NCI-H1436 treated with DMSO at 0.1 percent for 48 hours (cell line): Measurements from ENCODE around the gene ACER2.
A peak's percentile ranks its signal among the peaks of the same experiment; 100 is the strongest.

Experiments used
- DNase-seq: peaks from one replicate; lab custom pipeline; 2025; lab: John Stamatoyannopoulos, UW

ACER2 gene

DNA sequence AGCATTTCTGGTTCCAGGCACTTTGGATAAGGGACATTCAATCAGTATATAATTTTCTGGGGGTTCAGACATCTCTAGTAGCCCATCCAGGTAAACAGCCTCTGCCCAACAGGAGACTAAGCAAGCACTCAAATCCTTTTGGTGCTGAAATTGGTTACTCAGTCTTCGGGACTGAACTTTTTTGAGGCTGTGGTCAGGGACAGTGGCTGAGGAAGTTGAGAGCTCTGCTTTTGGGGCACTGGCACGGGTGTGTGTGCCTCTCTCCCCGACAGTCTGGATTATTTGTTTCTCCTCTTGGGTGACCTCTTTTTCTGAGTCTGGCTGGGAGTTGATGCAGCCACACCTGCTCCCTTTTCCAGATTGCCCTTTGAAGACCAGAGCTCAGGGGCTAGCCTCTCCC lies 47.6 kb downstream of the ACER2 start:
- no peak for DNase-seq

DNA sequence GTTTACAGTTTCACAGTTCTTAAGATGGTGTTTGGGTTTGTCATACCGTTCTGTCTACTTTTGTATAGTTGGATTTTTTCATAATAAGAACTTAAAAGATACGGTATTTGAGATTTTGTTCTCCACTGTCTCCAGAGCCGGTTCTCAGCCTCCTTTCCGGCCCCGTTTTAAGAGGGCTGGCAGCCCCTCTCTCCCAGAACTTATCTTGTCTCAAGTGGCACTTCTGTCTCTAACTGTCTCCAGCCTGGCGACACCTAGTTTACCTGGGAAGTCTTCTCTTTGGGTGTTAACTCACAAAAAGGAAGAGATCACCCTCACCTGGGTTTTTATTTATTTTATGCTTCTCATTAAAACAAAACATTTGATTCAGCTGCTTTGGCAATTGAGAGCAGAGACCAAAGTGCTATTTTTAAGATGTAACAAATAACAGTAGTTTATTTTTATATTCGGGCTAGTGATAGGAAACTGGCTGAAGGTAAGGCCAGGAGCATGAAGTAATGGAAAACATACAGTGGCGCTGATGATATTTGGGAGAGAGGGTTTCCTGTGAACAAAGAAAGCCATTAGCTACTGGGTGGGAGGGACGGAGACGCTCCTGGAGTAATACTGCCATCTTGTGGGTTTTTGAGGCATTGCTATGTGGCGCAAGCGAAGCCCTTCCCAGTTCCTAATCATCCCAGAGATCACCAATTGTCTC lies 48.3 kb downstream of the ACER2 start:
- DNase-seq: peak; percentile 9

DNA sequence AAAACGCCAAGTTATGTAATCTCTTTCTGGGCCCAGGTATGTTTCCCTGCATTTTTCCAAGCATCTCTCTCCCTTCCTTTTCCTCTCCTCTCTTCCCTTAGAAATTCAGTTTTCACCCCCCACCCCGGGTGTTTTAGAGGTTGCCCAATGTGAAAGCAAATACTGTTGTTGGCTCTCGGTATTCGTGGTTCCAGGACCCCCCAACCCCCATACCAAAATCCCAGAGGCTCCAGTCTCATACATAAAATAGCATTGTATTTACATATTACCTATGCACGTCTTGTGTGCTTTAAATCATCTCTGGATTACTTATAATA lies 48.8 kb downstream of the ACER2 start:
- DNase-seq: no peak

DNA sequence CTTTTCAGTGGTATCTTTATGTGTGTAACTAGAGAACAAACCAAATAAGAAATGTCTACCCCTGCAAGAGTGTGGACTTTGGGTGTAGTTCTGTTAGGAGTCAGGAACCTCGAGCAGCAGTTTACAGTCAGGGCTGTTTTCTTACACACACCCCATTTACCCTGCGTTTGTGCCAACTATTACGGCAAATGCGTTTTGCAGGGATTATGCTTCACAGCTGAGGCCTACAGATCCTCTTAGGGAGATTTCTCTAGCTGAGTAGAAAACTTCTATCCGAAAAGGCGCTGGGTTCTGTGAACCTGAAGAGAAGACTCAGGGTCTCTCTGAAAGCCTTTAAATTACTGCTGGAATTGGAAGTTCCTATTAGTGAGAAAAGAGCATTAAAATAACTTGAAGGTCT lies 51.4 kb downstream of the ACER2 start:
- DNase-seq: no peak

DNA sequence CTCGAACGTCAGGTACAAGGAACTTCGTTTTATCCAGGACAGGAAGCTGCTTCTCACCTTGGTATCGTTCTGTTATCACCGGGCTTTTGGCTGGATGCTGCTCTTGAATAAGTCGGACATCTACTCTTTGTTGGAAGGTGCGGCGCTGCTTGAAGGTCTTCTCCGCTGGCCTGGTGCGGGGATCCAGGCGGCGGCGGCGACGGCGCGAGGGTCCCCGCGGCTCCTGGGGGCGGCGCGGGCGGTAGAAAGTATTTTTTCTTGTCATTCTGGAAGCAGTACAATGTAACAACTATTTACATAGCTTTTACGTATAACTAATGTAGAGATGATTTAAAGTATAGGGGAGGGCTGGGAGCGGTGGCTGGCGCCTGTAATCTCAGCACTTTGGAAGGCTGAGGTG lies 52.3 kb downstream of the ACER2 start:
- no peak for DNase-seq

DNA sequence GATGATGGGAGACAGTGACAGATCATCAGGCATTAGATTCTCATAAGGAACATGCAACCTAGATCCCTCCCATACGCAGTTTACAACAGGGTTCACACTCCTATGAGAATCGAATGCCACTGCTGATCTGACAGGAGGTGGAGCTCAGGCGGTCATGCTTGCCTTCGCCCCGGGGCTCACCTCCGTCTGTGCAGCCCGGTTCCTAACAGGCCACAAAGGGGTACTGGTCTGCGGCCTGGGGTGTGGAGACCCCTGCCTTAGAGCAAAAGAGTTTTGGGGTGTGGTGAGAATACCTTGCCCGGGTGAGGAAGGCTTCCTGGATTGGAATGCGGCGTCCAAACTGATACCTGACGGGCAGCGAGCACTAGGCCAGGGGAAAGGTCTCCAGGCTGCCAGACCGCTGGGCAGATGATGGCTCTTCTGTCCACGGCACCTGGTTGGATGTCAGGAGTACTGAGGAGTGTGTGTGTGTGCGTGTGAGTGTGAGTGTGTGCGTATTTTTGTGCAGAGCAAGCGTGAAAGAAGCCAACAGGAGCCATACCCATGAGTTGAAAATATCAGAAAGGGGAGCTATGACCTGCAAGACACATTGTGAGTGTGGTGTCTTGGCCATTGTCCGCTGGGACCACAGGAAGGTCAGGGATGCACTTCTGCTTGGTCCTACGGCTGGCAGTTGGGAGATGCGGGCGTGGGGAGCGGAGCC lies 55.4 kb downstream of the ACER2 start:
- no peak for DNase-seq

DNA sequence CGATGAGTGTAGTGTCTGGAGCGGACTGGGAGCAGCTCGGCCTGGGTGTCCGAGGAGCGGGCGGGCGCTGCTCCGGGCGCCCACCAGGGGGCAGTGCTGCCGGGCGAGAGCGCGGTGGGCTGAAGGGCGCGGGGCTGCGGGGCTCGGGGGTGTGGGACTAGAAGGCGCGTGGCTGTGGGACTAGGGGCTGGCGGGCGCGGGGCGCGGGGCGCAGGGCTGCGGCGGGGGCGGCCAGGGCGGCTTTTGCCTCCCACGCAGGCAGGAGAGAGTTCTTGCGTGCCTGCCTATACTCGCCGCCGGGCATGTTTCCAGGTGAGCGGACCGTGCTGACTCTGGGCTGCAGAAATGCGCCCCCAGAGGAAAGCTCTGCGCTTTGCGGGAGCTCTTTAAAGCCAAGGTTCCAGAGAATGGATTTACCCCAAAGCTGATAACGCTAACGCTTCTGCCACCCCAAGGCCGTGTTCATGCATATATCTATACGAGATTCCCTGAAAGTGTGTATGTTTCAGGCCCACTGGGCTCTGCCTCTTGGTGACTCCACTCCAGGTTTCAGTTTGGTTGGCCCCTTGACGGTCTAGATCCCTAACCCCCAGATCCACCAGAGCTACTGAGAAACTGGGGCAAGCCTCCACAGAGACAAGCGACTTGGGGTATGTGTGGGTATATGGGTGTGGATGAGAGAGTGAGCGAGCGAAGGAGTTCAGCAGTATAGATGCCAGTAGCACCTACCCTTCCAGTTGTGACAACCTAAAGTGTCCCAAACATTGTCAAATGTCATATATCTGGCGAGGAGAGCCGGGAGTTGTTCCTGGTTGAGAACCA lies 56.2 kb downstream of the ACER2 start:
- DNase-seq: no peak

DNA sequence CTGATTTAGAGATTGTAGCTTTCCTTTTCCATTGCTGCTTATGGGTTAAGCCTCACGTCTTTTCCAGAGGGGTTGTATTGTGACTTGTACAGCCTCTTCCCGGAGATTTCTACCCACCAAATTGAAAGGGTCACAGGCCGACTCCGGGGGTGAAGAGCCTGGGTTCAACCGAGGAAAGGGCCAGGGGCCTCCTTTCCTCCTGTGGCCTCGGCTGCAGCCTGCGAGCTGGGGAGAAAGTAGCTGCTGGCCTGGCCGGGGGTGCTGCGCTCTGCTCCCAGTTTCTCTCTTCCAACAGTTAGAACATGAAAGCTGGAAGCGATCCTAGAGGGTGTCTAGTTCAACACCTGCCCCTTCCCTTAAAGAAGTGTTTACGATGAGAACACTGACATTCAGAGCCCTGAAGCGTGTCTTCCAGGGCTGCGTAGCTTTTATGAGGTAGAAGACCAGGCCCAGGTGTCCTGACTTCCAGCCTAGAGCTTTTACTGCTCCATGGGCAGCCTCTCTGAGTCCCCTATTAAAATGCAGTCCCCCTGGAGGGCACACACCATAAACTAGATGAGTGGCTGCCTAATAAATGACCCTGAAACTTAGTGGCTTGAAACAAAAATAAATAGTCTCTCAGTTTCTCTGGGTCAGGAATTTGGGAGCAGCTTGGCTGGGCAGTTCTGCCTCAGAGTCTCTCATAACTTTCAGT lies 56.9 kb downstream of the ACER2 start:
- DNase-seq: no peak

DNA sequence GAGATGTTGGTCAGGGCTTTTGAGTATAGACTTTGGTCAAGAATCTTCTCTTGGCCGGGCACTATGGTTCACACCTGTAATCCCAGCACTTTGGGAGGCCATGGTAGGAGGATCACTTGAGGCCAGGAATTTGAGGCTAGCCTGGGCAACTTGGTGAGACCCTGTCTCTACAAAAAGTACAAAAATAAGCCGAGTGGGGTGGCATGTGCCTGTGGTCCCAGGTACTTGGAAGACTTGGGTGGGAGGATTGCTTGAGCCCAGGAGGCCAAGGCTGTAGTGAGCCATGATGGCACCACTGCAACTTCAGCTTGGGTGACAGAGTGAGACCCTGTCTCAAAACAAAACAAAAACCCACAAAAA lies 57.5 kb downstream of the ACER2 start:
- DNase-seq: no peak

DNA sequence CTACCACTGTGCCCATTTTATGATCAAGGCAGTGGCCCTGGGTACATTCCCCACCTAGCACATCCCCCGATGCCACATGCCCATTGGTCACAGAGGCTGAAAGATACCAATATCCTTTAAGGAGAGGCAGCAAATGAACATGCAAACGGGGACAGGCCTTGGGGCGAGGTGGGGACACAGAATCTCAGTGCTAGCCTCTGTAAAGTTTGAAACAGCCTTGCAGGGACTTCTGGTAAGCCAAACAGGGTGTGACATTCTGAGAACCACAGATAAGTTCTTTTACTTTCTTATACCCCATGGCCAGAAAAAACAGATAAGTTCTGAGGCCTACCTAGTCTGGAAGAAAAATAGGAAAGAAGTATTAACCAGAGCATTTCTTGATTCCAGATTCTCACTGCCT lies 60.5 kb downstream of the ACER2 start:
- DNase-seq: no peak

DNA sequence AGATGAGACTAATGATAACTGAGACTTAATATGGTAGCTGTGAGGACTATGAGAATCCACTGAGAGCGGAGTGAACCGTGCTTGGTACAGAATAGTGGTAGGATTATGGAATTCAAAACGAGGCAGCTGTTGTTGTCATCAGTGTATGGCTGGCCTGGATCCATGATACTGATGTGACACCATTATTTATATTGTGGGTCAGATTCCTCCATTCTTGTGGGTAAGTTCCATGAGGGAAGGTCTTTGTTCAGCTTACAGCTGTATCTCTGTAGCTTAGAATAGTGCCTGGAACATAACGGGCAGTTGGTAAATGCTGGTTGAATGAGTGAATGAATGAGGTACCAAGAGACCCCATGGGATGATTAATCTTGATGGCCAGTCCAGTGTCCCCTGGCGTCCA lies 61.8 kb downstream of the ACER2 start:
- no peak for DNase-seq

DNA sequence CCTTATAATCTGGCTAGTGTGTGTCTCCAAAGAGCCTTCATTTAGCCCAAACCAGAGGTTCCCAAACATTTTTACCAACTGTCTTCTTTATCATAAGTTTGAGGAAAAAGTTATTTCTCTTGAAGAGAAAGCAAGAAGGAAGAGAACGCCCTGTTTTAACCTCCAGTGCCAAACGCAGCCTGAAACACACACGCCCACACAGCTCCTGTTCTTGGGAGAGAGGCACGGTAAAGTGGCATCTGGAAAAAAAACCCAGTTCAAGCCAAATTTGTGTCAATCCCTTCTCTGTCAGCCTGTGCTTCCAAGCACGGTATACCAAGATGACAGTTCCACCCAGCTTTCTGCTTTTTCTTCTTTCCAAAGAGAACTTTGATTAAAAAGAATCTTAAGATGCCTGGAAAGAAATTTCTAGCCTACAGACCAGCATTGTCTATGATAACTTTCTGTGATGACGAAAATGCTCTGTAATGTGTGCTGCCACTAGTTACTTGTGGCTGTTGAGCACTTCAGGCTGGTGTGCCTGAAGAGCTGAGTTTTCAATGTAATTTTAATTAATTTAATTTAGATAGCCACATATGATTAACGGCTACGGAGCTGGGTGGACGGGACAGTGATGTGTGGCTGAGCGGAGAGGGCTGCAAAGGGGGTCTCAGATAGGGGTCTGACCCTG lies 62.3 kb downstream of the ACER2 start:
- no peak for DNase-seq

DNA sequence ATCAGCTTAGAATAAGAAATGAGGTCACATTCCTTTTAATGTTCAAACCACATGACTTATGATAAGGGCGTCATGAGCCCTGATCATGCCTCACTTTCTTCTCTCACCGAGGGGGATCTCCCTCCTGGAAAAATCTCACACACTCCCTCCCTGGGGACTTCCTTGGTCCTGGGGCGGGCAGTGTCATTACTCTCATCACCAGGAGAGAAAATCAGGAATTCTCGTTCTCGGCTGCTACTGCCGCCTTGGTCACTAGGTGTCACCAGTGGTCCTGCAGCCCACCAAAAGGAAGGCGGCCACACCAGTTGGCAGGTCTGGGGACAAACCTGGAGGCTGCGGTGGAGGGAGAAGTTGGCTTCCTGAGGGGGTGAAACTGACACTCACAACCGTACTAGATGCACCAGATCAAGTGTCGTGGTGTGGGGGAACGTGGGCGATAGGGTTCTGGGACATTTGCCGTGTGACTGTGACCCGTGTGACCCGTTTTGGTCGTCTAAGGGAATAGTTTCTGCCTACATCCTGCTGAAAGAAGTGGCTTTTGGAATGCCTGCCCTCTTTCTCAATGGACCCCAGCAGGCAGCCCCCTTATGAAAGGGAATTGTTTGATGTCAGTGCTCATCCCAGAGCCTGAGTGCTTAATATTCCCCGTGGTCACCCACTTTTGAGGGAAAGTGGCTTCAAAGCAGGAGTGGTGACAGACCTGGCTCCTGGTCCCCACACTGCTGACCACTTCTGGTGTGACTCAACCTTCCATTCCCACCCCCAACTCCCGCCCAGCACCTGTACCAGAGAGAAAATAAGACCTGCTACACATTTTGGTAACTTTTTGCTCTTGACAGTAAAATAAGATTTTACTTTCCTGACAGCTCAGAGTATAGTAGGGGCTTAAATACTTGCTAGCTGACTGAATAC lies 63.2 kb downstream of the ACER2 start:
- no peak for DNase-seq

DNA sequence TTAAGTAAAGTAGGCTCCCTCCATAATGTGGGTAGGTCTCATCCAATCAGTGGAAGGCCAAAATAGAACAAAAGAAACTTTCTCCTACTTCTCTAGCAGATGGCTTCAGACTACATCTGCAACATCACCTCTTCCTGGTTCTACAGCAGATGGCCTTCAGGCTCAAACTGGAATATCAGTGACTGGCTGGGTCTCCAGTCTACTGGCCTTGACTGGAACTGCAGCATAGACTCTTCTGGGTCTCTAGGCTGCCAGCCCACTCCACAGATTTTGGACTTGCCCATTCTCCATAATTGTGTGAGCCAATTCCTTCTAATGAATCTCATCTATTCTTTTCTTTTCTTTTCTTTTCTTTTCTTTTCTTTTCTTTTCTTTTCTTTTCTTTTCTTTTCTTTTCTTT lies 64.8 kb downstream of the ACER2 start:
- DNase-seq: no peak

DNA sequence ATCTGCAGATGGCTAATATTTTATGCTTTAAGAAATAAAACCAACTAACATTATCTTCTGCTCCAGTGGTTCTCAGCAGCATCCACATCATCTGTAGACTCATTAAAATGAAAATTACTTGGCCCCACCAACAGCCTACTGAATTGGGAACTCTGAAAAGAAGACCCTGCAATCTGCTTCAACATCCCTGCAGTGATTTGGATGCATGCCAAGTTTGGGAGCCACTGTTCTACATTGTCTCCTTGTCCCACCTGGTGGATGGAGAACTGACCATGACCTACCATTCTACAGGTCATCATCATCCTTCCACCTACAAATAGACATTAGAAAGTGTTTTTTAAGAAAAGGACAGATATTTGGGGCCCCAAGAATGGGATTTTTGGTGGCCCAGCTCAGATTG lies 71.1 kb downstream of the ACER2 start:
- no peak for DNase-seq

DNA sequence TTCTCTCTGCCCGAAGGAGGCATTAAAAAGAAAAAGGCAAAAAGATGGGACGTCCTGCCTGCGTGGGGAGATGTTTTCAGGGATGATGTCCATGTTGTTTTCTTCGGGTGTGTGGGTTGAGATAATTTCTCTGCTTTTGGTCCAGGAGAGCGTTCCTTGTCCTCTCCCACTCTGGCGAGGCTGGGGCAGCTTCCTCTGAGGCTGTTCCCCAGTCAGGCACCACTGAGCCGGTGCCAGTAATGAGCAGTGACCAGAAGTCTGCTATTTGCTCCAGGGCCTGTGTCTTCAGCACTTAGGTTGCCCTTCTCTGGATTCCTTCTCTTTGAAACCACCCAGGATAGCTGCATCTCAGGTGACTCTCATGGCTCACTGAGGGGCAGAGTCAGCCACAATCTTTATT lies 71.5 kb downstream of the ACER2 start:
- no peak for DNase-seq

DNA sequence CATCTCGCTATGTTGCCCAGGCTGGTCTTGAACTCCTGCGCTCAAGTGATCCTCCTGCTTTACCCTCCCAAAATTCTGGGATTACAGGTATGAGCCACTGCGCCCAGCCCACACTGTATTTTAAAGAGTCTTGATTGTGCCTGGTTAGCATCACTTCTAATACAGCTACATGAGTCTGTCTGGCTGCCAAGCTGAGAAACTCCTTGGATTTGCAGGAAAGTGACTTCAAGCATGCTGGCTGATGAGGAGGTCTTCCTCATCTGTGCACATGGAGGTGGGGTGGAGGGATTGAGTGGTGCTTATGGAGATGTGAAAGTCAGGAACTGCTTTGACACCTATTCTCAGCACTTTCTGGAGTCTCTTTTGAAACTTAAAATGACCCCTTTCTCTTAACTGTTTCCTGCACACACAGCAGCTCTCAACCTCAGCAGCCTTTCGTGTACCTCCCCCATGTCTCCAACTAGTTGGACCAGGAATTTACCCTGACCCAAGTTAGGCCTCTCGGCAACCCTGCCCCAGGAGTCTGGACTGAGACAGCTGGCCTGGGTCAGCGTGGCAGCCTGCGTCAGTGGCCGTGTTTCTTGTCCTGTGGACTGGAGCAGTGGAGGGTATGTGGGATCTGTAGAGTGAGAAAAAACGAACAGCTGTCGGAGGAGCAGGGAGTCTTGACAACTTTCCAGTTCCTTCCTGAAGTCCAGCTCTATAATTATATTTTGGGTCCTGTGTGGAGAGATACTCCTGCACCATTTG lies 72.5 kb downstream of the ACER2 start:
- no peak for DNase-seq

DNA sequence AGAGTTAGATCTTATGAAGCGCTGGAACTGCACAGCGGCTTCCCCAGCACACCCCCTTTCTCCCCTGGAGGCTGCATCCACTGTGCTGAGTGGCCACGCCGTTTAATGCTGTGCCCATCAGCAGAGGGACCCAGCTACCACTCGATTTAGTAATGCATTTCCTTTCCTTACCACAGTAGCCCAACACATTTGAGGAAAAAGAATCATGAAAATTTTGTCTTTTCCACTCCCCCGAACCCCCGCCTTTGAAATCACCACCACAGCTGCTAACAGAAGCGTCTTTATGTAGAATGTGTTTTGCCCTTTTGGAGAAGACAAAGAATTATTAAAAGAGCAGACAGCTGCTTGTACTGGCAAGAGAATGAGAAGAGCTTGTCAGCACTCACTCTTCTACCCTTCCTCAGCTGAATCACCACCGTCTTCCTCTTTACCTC lies 73.2 kb downstream of the ACER2 start:
- DNase-seq: no peak

DNA sequence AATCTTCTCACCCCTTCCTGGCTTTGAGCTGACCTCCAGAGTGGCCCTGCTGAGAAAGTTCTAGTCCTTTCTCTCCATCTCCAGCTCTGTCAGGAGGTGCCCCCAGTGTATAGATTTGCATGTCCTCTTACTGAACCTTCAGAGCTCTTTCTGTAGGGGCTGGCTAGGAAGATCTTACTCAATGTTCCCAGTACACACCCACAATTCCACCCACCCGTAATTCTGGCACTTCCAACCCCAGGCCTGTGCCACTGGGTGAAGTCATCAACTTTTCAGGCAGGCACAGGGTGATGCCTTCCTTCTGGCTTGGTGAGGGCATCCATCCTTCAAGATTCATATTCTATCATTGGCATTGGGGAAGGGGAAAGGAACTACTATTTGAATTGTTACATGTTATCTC lies 75.9 kb downstream of the ACER2 start:
- DNase-seq: no peak

DNA sequence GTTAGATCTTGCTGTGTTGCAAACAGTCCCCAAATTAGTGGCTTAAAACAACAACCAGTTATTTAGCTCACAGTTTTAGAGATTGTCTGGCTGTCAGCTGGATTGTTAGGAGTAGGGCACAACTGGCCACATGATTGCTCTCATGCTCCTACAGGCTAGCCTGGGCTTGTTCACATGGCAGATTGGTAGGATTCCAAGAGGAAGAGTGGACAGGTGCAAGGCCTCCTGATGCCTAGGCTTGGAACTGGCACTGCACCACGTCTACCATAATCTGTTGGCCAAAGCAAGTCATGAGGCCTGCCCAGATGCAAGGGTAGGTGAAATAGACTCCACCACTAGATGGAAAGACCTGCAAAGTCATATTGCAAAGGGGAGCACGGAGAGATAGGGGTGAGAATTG lies 76.4 kb downstream of the ACER2 start:
- no peak for DNase-seq
